Eye (tissue), 1 donor: Measurements from ENCODE around the gene C2orf72.
A peak's percentile ranks its signal among the peaks of the same experiment; 100 is the strongest.

Experiments
- DNase-seq: peaks from one replicate; pipeline ENCODE4 v3.0.0-alpha.2; 2015

Gene C2orf72

DNA sequence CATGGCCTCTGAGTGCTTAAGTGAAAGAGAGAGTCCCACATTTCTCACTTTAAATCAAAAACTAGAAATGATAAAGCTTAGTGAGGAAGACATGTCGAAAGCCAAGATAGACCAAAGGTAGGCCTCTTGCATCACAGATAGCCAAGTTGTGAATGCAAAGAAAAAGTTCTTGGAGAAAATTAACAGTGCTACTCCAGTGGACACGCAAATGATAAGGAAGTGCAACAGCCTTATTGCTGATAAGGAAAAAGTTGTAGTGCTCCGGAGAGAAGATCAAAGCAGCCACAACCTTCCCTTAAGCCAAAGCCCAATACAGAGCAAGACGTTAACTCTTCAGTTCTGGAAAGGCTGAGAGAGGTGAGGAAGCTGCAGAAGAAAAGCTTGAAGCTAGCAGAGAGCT, 51.4 kb downstream of the C2orf72 start:
- DNase-seq = no peak

DNA sequence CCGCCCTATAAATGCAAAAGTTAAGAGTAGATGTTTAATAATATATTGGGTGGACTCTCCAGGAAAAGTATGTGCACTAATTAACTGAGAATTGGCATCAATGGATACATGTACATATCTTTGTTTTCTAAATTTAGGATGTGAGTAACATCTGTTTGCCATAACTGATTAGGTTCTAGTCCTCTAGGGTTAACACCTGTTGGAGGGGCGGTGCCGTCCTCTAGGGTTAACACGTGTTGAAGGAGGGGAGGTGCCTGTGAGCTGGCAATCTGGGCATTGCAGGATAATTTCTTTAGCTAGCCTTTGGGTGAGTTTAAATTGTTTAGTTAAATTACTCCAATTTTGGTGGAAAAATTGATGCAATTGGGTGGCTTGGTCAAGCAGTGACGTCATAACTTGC, 56.6 kb downstream of the C2orf72 start:
- no peak for DNase-seq

DNA sequence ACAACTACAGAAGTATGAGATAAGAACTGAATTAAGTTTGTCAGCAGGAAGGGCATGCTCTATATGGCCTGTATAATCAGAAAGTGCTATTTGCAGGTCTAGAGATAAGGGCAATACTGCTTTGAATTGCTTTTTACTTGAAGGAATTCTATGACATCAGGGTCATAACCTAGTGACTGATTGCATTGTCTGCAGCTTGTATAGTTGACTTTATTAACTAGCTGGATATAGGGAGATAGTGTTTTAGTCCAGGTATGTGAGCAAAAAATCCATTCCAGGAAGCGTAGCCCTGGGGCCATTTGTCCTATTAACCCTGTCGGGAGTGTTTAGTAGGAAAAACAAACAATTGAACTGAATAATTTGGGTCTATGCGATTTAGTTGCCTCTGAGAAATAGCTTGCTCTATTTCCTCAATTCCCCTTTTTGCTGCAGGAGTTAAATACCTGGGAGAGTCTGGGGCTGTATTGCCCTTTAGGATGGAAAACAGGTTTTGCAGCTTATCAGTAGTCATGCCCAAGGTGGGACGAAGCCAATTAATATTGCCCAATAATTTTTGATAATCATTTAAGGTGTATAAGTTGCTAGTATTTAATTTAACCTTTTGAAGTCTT, 57.5 kb downstream of the C2orf72 start:
- DNase-seq = peak; percentile 8
